HG03571 (cell line): ENCODE data around the gene IGF1R.

Source experiments
- ATAC-seq: cut with Tn5 transposase; IDR thresholded peaks from one replicate; pipeline ENCODE4 v1.9.1; 2021; ENCODE audit not compliant: unreplicated experiment

IGF1R gene

DNA sequence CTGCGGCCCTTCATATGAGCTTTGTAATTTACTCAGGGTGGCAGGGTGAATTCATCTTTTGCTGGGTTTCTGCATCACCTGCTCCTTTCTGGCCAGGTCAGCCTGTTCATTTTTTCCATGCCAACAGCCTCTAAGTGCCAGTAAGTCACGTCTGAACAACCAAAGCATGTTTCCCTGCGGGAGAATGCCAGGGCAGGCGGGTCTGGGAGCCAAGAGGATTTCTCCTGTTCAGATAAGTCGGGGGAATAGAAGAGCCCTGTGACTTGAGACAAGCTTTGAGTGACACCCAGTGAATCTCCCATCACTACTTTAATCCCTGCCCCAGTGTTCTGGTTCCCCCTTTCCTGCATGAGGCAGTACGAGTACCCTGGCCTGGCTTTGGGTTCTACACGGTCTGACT, 206.2 kb downstream of the IGF1R start:
- ATAC-seq: no peak

DNA sequence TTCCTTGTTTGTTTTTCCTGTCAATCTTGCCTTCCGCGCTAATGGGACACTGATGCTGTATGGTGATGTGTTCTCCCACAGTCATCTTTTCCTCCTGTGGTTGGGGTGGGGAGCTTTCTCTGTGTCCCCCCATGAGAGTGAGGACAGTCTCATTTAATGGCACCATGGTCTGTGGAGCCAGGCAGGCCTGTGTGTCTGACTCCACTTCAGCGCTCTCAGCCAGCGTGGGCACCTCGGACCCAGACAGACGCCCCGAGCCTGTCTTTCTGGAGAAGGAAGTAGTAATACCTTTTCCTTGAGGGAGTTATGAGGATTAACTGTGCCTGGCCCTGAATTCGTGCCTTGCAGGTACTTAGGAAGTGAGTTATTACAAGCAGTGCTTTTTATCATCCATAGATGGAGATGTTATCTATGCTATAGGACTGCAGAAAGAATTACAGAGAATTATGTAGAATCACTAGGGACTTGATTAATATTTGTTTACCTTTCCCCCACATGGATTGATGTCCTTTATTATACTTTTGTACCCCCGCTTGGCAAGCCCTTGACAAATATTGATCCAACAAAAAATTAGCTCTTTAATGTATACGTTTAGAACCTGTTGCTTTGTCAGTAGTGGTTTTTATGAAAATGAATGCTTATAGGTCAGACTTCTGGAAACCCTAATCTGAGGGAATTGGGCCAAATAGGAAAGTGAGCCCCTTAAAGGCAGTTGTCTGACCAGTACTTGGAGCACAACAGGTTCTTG, 206.9 kb downstream of the IGF1R start:
- ATAC-seq: no peak

DNA sequence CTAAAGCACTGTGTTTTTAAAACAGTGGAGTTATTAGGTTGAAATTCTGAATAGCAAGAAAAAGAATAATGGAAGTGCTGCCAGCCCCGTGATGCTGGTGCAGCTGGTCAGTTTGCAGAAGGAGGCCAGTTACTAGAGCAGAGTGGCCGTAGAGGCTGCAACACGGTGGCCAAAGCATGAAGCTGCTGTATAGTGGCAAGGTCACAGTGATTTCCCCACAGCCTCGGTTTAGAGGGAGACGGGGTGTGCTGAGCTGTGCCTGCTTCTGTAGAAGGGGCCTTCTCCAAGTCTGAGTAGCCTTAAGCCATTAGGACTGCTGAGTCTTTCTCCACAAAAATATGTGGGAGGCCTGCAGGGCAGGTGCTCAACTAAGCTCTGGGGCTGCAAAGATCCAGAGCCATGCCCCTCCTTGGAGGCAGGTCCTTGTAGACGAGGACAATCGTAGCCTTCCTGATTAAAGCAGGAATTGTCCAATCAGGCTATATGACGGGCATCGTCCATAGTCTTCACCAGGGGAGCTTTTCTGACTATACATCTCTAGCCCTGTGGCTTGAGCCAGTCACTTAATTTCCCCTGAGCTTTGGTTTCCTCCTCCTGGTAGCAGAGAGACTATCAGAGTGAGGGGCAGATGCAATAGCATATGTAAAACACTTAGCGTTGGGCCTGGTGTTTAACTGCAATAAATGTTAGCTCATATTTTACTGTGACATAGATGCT, 207.6 kb downstream of the IGF1R start:
- no peak for ATAC-seq

DNA sequence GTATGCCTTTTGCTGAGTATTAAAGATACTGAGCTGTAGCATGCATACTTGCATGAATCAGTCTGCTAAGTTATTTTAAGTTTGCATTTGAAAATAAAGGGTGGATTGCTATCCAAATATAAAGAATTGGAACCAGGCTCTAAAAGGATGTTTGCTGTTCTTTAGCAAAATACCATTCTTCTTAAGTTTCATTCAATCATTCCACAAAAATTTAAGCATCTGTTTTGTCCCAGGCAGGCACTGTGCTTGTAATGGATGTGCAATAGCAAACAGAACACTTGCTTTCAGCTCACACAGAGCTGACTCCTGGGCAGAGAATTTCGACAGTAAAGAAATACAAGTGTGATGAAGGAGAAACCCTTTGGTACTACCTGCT, 208.2 kb downstream of the IGF1R start:
- no peak for ATAC-seq

DNA sequence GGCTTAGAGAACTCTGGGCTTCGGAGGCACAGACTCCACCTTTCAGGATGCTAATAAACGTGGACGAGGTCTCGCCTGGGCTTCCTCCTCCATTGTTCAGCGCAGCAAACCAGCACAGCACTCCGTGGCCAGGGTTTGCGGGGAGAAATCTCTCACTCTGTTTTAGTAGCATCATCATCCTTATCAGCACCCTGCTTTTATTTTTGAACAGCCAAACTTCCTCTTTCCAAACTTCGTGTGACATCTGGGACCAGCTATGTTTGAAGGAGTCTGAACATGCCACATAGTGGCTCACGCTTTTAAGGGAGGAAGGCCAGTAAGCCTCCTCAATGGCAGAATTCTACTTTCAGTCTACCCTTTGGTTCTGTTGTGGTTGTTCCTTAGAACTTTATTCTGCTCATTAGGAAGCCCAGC, 210.3 kb downstream of the IGF1R start:
- no peak for ATAC-seq

DNA sequence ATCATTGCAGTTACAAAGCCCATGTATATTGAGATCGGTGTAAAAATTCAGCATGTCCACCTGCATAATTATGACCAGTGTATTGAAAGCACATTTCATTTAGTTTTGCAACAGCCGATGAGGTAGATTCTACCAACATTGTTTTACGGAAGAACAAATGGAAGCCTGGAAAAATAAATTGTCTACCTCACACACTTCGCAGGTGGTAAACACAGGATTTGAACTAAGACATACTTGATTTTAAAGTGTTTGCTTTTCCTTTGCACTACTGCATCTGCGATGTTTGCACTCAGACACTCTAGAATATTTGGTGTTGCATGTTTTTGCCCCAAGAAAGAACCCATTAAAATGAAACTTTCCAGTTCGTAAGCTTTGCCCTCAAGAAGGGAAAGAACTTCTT, 210.8 kb downstream of the IGF1R start:
- ATAC-seq: no peak

DNA sequence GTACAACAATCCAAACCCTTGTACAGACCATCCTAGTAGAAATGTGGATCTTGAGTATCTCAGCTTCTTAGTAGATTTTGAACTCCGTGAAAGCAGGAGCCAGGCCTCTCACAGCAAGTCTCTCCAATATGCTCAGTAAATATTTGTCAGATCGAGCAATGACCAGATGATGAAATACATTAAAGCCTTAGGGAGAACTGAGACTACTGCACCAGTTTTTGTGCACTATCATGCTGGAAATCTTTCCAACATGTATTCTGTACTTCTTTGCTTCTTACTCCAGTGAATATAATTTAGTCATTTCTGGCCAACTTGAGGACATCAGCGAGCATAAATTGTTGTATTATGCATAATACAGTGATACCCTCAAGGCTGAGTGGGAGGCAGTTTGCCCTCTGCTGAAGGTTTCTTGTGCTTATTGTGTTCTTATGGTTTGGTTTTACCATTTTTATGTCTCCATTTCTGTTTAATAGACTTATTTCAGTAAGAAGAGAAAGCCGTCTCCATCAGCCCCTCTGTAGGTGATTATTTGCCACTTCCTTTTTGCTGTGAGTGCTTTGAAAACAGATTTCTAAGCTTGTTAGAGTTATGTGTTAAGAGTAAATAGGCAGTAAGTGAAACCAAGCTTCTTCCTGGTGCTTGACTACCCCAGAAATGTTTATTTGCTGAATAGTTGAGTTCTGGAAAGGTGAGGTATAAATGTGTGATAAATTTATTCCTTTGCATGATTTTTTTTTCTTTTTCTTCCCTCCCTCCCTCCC, 212.1 kb downstream of the IGF1R start:
- no peak for ATAC-seq

DNA sequence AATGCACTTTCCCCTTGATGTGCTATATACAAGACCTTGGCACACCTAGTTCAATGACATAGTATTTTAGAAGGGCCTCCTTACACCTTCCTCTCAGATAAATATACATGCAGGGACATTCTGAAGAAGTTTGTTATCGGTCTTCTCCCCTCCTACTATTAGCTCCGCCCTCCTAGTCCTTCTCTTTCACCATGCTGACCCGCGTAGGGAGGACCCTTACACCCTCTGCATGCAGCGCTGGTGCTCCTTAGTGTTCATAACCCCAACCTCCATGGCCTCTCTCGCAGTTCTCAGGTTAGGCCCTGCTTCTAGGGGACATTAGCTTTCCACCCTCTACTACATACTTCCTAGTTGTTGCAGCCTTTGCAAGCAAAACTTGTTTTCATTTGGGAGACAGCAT, 212.8 kb downstream of the IGF1R start:
- ATAC-seq: no peak

DNA sequence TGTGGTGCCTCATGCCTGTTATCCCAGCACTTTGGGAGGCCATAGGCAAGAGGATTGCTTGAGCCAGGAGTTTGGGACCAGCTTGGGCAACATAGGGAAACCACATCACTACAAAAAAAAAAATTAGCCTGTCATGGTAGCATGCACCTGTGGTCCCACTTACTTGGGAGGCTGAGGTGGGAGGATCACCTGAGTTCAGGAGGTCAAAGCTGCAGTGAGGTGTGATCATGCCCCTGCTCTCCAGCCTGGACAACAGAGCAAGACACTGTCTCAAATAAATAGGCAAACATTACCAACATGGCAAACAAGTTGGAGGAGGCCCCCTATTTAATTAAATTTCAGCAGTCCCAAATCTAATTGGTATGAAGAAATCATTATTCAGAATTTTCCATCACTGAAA, 215.6 kb downstream of the IGF1R start:
- no peak for ATAC-seq

DNA sequence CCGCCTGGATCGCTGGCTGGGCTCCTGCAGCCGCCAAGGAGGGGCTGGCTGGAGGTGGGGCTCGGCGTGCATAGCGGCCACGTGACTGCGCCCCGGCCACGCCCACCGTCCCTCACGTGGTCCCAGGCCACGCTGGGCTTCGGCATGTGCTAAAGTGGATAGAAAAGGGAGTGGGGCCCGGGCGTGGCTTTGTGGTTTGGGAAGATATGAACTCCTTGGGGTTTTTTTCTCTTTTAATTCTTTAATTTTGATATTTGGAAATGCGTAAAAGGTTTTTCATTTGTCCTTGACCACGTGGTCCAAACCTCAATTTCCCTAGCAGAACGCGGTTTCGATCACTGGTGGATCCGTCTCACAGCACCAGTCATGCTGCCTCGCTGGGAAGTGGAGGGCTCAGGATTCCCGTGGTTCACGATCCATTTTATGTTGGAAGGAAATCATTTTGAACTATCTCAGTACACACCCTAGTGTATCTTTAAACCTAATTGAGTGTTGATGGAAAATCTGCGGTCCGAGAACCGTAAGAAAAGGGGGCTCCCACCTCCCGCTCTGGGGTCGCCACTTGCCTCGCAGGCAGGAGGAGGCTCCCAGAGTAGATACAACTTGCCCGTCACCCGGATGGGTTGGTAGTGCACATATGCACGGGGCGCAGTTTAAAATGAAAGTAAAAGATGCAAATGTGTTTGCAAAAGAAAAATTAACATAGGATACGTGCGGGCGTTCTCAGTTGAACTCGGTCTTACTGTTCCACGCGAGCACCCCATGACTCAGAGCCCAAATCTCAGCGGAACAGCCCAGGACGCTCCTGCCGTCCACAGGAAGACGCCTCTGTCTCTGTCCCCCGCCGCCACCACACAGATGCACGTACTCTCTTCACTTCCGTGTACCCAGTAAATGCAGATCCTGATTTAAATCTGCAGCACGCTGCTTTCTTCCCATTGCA, 217.3 kb downstream of the IGF1R start:
- peak; percentile 88 for ATAC-seq

DNA sequence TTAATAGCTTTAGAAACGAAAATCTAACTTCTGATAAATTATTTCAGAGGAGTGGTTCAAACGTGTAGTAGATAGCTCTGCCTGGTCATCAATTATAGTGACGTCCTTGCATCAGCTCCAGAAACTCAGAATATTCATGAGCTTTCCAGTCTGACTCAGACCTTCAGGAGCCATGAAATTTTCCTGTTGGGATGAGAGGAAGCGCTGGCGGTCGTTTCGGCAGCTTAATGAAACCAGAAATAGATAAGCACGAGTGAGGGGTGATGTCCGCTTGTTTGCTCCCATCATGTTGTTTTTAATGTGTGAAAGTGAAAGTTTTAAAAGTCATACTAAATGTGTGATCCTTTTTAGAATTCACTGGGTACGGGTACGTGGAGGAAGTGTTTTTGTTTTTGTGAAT, 218.2 kb downstream of the IGF1R start:
- ATAC-seq: no peak

DNA sequence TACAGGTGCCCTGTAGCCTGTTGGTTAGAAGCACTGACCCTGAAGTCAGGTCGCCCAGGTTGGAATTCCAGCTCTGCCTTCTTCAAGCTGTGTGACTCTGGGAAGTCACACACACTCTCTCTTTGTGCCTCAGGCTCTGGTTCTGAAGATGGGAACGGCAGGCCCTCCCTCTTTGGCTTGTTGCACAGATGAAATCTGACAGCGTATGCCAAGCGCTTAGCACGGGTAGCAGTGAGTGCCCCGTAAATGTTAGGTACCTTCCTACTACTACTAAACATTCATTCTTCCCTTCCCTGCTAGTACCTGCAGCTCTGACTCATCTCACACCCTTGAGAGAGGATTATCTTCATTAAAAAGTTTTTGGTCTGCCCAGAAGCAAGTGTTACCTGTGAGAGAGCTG, 220.2 kb downstream of the IGF1R start:
- ATAC-seq: no peak

DNA sequence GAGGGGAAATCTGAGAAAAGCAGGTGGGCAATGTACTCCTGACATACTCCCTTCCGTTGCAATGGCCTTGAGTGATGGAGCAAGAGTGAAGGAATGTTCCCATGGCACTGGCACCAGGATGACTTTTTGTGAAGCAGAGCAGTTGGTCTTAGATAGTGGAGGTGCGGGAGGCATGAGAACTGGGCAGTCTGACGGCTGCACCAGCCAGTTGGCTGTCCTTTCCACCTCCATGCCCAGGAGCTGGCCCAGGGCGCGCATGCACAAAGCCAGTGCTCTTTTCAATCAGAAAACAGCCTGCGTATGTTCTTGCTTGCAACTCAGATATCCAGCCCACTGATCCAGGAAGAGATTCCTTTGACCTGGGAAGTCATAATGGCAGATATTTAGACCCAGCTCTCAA, 222.4 kb downstream of the IGF1R start:
- no peak for ATAC-seq

DNA sequence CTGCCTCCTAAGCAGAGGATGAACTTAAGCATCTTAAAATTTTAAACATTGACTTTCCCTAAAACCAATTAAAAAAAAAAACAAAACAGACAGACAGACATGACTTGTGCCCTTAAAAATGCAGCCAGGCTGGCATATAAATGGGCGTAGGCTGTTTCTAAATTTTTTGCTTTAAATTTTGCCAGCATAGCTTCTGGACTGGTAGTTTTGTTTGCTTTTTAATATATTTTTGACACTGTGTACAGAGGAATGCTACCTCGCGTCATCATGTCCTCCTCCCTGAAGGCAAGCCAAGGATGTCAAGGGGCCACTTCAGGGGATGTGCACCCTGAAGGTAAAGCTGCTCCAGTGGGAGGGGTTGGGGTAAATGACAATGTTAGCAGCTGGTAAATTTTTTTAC, 224.4 kb downstream of the IGF1R start:
- no peak for ATAC-seq

DNA sequence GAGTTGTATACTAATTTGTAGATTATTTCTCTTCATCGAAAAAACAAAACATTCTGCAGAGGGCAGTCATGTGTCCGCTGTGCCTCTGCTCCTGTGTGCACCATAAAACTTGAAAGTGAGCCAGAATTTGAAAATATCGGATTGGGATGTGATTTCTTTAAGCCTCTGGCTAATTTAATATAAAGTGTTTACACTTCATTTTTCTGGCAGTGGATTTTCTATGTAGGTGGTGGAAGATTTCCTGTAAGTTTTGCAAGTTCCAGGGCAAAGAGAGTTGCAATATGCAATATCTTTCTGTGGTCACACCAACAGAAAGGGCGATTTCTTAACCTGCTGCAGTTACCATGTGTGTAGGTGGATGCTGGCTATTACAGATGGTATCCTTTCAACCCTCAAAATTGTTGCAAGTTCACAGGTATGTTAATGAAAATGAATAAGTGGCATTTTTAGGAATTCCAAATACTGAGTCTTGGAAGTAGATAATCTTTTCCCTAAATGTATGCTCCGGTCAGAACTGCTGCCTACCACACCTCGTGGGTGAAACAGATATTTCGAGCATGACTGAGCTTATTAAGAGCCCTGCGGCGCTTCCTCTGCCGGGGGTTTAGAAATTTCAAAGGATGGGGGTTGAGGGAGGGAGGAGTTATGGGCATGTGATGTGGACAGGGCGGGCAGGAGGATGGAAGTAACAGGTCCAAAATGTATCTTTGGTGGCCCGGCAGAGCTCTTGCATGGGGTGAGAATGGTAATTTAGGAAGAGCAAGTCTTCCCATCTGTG, 225.3 kb downstream of the IGF1R start:
- ATAC-seq: no peak

DNA sequence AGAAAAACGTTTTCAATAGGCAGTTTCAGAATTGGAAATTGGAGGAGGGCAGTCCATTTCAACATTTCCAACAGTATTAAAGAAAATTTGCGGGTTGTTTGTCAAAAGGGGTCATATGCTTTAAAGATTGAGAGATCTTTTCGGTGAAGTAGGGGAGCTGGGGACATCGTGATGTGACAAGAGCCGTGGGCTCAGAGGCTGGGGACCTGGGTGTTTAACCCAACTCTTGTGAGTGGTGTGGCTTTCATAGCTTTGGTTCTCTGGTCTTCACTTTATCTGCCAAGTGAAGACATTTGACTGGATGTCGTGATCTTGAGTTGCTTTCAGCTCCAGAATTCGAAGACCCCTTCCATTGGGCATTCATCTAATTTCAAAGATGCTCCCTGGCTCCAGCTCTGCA, 226.0 kb downstream of the IGF1R start:
- ATAC-seq: no peak

DNA sequence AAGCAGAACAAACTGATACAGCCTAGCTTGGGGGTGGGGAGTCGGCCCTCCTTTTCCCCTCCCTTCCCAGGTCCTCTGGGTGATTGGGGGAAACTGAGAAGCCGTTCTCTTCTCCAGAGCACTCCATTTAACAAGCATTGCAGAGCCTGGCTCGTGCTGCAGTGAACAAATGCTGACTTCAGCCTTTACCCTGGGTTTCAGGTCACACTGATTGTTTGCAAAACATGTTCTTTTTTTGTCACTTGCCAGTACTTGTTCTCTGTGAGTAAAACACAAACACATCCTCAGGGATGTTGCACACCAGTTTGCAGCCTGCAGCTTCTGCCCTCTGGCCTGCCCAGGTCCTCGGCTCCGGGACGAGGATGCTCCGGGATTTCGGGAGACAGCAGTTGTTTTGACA, 226.4 kb downstream of the IGF1R start:
- ATAC-seq: no peak

DNA sequence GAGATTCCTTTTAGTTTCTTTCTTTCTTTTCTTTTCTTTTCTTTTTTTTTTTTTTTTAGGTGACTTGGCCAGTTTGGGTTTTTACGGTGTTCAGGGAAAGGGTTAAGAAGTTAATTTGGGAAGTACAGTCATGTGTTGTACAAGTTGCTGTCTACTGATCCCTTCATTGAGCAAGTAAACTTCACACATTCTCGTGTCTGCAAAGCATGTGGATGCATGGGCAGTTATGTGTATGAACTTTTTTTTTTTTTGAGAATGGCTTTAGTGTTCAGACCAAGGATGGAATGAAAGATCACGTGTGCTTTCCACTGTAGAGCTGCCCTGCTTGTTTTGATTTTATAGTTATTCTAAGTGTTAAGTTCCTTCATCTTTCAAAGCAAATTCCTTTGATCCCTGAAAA, 227.0 kb downstream of the IGF1R start:
- no peak for ATAC-seq

DNA sequence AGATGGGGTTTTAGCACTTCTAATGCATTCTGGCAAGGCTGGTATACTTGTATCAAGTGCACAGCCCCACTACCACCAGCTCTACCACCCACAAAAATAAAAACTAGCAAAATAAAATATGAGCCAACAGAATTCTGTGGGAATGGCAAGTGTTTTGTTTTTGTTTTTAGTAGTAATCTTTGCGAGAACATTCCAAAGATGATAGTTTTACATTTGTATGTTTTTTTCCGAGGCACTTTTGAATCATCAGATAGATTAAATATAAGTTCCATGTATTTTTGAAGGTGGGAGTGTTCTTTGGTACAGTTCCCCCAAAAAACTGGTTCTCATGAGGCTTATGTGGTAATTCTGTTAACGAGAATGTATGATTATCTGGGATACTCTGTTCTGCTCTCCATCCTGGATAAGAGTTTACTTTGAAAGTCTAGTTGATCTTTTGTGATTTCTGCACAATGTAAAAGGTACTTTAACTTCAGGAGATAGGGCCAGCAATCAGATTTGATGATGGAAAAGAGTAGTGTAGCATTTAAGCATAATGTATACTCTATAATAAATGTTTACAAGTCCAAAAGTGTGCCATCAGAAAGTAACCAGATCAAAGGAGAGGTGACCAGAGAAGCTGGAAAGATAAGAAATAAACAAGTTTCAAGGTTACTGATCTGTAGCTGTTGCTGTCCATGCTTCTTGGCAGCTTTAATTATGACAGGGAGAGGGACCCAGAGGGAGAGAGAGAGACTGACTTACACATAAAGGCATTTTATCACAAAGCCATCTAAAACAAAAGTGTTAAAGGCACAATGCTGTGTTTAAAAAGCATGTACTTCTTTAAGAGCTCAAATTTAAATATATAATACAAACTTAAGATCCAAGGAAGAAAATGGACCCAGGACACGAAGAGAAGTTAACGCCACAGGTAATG, 228.4 kb downstream of the IGF1R start:
- no peak for ATAC-seq
